ENCODE measurements around the gene LLGL1. TPM values are rescaled to one million over a fixed set of nuclear protein-coding genes. Genes with fewer than 3 reads are reported as not detected.

Gene LLGL1
- total RNA-seq, 1 experiment from 2014 or later: 16.4 TPM

GRCh38 chr17:18277076-18277475 lies 51.6 kb downstream of the LLGL1 start:
- no peak overlapping the region for H3K4me3 Mint-ChIP-seq (ENCODE audit: unreplicated experiment)
- H3K27ac Mint-ChIP-seq (ENCODE audit: low read depth, unreplicated experiment): no peak overlapping the region
- peaks cover 70% of the 10 kb centered on the region for H3K36me3 Mint-ChIP-seq (ENCODE audit: insufficient read depth, unreplicated experiment)
- no peaks in the 10 kb centered on the region for H3K9me3 Mint-ChIP-seq (ENCODE audit: unreplicated experiment)
- TF ChIP-seq, protein P1, sequence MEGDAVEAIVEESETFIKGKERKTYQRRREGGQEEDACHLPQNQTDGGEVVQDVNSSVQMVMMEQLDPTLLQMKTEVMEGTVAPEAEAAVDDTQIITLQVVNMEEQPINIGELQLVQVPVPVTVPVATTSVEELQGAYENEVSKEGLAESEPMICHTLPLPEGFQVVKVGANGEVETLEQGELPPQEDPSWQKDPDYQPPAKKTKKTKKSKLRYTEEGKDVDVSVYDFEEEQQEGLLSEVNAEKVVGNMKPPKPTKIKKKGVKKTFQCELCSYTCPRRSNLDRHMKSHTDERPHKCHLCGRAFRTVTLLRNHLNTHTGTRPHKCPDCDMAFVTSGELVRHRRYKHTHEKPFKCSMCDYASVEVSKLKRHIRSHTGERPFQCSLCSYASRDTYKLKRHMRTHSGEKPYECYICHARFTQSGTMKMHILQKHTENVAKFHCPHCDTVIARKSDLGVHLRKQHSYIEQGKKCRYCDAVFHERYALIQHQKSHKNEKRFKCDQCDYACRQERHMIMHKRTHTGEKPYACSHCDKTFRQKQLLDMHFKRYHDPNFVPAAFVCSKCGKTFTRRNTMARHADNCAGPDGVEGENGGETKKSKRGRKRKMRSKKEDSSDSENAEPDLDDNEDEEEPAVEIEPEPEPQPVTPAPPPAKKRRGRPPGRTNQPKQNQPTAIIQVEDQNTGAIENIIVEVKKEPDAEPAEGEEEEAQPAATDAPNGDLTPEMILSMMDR (IDR thresholded peaks at IDR 0.05; ENCODE audit: unreplicated experiment): no peak
- DNase-seq (ENCODE audit: unreplicated experiment): no peak
- ChIA-PET POLR2A (no interaction called here), CTCF (no interaction called here)
- no TSS peak for BruUV-seq (replicated peaks)
- no peaks in the 10 kb centered on the region for H3K4me1 Mint-ChIP-seq (ENCODE audit: insufficient read depth, unreplicated experiment)
- intact Hi-C loops (cut with micrococcal nuclease): no loop called here
- no peaks in the 10 kb centered on the region for H3K27me3 Mint-ChIP-seq (ENCODE audit: insufficient read depth, unreplicated experiment)

GRCh38 chr17:18278867-18279266 lies 53.4 kb downstream of the LLGL1 start:
- CTCF ChIA-PET: interaction anchor here (1.1 kb wide), 1 partner anchor 30 kb away, joined by 3 read pairs; no protein-coding TSS in a partner anchor
- no peaks in the 10 kb centered on the region for H3K9me3 Mint-ChIP-seq (ENCODE audit: unreplicated experiment)
- no TSS peak for BruUV-seq (replicated peaks)
- no peak overlapping the region for H3K4me3 Mint-ChIP-seq (ENCODE audit: unreplicated experiment)
- DNase-seq (ENCODE audit: unreplicated experiment): no peak
- H3K36me3 Mint-ChIP-seq (ENCODE audit: insufficient read depth, unreplicated experiment): peaks cover 83% of the 10 kb centered on the region
- H3K4me1 Mint-ChIP-seq (ENCODE audit: insufficient read depth, unreplicated experiment): no peaks in the 10 kb centered on the region
- intact Hi-C loops (cut with micrococcal nuclease): no loop called here
- no peak overlapping the region for H3K27ac Mint-ChIP-seq (ENCODE audit: low read depth, unreplicated experiment)
- TF ChIP-seq, protein P1 (IDR thresholded peaks at IDR 0.05; ENCODE audit: unreplicated experiment): no peak
- POLR2A ChIA-PET: no interaction called here
- H3K27me3 Mint-ChIP-seq (ENCODE audit: insufficient read depth, unreplicated experiment): no peaks in the 10 kb centered on the region

- intact Hi-C loops (cut with micrococcal nuclease): no loop called here
- BruUV-seq (replicated peaks): no TSS peak
- CTCF ChIA-PET: no interaction called here
- Mint-ChIP-seq H3K9me3 (ENCODE audit: unreplicated experiment) (no peaks in the 10 kb centered on the region), H3K27me3 (ENCODE audit: insufficient read depth, unreplicated experiment) (no peaks in the 10 kb centered on the region), H3K27ac (ENCODE audit: low read depth, unreplicated experiment) (no peak overlapping the region), H3K36me3 (ENCODE audit: insufficient read depth, unreplicated experiment) (peaks cover 82% of the 10 kb centered on the region), H3K4me3 (ENCODE audit: unreplicated experiment) (no peak overlapping the region), H3K4me1 (ENCODE audit: insufficient read depth, unreplicated experiment) (no peaks in the 10 kb centered on the region)
- POLR2A ChIA-PET: no interaction called here
- DNase-seq (ENCODE audit: unreplicated experiment): no peak
- TF ChIP-seq, protein P1 (IDR thresholded peaks at IDR 0.05; ENCODE audit: unreplicated experiment): no peak
Observed at GRCh38 chr17:18280249-18280648, 54.8 kb downstream of the LLGL1 start.

DNA sequence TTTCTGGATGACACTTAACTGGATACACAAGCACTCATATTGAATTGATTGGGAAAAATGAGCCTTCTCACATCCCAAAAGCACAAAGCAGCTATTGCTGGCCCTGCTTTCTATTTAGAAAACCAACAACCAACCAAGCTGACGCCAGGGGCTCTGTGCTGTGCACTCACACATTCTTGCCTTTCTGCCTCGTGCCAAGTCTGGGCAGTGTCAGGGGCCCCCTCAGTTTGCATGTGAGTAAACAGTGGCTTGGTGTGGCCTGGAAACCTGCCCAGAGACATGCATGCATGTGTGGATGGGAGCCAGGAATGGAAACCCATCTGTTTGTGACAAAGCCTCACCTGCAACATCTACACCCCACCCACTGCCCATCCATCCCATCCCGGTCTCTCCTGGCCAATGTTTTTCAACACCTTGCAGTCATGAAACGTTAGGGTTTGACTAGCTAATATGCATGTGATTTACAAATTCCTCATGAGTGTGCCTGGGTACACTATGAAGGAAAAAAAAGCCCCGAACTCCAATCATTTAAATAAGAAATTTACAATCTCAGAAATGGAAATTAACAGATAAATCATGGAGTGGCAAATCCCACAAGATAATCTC lies 55.4 kb downstream of the LLGL1 start:
- TF ChIP-seq, protein P1 (IDR thresholded peaks at IDR 0.05; ENCODE audit: unreplicated experiment): no peak
- POLR2A ChIA-PET: no interaction called here
- intact Hi-C loops (cut with micrococcal nuclease): no loop called here
- no peak overlapping the region for H3K4me3 Mint-ChIP-seq (ENCODE audit: unreplicated experiment)
- no peaks in the 10 kb centered on the region for H3K4me1 Mint-ChIP-seq (ENCODE audit: insufficient read depth, unreplicated experiment)
- no TSS peak for BruUV-seq (replicated peaks)
- no peak for DNase-seq (ENCODE audit: unreplicated experiment)
- H3K36me3 Mint-ChIP-seq (ENCODE audit: insufficient read depth, unreplicated experiment): peaks cover 86% of the 10 kb centered on the region
- no peaks in the 10 kb centered on the region for H3K27me3 Mint-ChIP-seq (ENCODE audit: insufficient read depth, unreplicated experiment)
- no peaks in the 10 kb centered on the region for H3K9me3 Mint-ChIP-seq (ENCODE audit: unreplicated experiment)
- no peak overlapping the region for H3K27ac Mint-ChIP-seq (ENCODE audit: low read depth, unreplicated experiment)
- CTCF ChIA-PET: interaction anchor here (0.7 kb wide), 1 partner anchor 20 kb away, joined by 4 read pairs; no protein-coding TSS in a partner anchor

Data from MCF 10A (cell line).